ENCODE results near the gene TMEM62. TPM values are rescaled to one million over a fixed set of nuclear protein-coding genes. Genes with fewer than 3 reads are reported as not detected.
"Not testable (repeated sequence)": the region's sequence is repeated elsewhere in the genome, so short reads cannot be mapped to it uniquely, and the experiment has no call there.

The TMEM62 gene
- polyA plus RNA-seq, 1 donor from 2014 or later, result 18.0 TPM

DNA sequence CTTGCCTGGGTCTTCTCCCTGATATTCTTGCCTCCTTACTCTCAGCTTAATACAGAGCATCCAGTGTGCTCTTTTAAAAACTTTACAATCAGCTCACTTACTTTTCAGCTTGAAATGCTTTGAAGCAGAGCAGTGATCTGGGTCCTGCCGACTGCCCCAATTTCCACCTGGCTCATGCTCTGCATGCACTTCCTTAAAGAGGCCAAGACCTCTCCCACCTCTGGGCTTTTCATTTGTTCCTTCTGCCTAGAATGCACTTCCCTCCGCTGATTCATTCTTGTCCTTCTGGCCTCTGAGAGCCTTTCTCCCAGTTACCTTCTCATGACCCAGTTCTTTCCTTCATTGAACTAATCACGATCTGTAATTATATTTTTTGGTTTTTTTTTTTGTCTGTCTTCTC is 49.9 kb downstream of the TMEM62 start:
- peak overlapping the region in 1 of 3 donors; percentile 96 for H3K27ac Mint-ChIP-seq
- no peaks in the 10 kb centered on the region for H3K36me3 Mint-ChIP-seq
- no peaks in the 10 kb centered on the region for H3K27me3 Mint-ChIP-seq
- peaks cover 15 to 22% (median 16%) of the 10 kb centered on the region in 3 donors for H3K4me1 Mint-ChIP-seq
- no peaks in the 10 kb centered on the region for H3K9me3 Mint-ChIP-seq
- H3K4me3 Mint-ChIP-seq, result peak overlapping the region in 1 of 4 donors; percentile 97

DNA sequence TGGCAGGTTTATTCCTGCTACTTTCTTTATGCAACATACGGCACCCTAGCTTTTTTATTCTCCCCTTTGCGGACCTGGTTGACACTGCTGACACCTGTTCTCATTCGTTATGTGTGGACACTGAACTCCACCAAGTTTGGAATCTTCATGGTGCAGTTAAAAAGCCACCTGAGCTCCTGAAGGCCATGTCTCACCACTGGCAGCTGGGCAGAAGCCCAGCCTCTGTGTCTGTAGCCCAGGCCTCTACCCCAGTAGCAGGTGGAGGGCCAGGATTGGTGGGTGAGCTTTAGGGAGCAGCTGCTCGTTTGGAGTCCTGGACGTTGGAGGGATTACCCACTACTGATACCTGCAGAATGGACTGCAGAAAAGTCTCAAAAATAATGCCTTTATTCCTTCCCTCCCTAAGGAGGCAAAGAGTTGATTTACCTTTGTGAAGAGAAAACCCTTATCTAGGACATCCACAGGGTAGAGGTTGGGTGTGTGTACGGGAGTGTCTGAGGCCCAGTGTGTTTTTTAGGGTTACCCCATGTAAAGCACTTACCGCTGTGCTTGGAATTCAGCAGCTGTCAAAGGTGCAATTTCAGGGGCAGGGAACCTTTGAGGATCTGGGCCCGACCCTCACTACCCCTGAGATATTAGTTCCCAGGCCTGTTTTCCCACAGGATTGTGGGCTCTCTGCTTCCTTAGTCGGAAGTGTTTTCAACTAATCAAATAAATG is 51.2 kb downstream of the TMEM62 start:
- Mint-ChIP-seq H3K36me3 (peaks cover 2% of the 10 kb centered on the region), H3K4me3 (peak overlapping the region; percentile 96 to 98 (median 98)), H3K27ac (peak overlapping the region; percentile 96 to 99 (median 99)), H3K4me1 (peaks cover 21 to 27% (median 21%) of the 10 kb centered on the region in 3 donors), H3K27me3 (no peaks in the 10 kb centered on the region), H3K9me3 (no peaks in the 10 kb centered on the region)

DNA sequence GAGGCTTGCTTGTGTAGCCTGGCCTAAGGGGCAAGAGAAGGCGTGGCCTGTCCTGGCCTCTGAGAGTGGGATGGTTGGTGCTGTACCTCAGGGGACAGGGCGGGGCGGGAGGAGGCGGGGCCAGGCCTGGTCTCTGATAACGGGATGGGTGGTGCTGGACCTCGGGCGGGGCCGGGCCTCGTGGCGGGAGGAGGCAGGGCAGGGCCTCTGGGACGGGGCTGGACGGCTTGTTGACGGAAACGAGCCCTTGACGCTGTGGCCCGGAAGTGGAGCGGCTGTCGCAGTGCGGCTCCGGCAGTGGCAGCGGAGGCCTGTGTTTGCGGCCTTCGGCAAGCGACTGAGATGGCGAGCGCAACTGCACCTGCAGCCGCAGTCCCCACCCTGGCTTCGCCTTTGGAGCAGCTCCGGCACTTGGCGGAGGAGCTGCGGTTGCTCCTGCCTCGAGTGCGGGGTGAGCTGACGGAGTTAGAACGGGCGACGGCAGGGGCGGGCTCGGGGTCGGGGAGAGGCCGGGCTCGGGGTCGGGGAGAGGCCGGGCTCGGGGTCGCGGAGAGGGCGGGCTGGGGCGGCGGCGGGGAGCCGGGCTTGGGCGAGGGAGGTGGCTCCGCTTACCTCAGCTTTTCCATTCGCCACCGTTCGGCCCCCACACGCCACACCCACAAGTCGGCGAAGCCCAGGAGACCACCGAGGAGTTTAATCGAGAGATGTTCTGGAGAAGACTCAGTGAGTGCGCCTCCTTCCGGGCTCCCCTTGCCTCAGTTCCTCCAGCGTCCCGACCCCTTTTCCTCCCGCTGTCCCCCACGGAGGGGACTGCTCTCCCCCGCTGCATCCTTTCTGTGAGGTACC is 52.0 kb downstream of the TMEM62 start, which contains the start of gene CCNDBP1:
TSS of gene CCNDBP1 (plus strand) at position 247 of the 846 bp plus-strand sequence. CDS start at position 343, 96 bp downstream.
- Mint-ChIP-seq H3K27ac (peak within 1 kb of the TSS; percentile 96 to 99 (median 99)), H3K4me1 (peaks cover 22 to 28% (median 23%) of the 10 kb centered on the region in 3 donors), H3K36me3 (peaks cover 2% of the 10 kb centered on the region), H3K27me3 (no peaks in the 10 kb centered on the region), H3K4me3 (peak within 1 kb of the TSS; percentile 96 to 98 (median 98)), H3K9me3 (no peaks in the 10 kb centered on the region)

DNA sequence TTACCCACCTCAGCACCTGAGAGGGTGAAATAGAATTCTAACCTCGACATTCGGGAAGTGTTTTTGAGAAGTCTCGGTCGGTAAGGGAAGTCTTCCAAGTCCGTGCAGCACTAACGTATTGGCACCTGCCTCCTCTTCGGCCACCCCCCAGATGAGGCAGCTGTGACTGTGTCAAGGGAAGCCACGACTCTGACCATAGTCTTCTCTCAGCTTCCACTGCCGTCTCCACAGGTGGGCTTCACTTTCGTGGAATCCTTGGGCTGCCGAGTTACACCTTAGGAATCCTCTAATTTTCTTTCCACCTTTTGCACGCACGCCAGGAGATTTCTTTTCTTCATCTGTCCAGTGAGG is 52.6 kb downstream of the TMEM62 start:
- Mint-ChIP-seq H3K27ac (peak overlapping the region; percentile 96 to 99 (median 99)), H3K27me3 (no peaks in the 10 kb centered on the region), H3K36me3 (peaks cover 2% of the 10 kb centered on the region), H3K9me3 (no peaks in the 10 kb centered on the region), H3K4me1 (peaks cover 22 to 30% (median 23%) of the 10 kb centered on the region in 3 donors), H3K4me3 (peak overlapping the region; percentile 96 to 98 (median 98))

DNA sequence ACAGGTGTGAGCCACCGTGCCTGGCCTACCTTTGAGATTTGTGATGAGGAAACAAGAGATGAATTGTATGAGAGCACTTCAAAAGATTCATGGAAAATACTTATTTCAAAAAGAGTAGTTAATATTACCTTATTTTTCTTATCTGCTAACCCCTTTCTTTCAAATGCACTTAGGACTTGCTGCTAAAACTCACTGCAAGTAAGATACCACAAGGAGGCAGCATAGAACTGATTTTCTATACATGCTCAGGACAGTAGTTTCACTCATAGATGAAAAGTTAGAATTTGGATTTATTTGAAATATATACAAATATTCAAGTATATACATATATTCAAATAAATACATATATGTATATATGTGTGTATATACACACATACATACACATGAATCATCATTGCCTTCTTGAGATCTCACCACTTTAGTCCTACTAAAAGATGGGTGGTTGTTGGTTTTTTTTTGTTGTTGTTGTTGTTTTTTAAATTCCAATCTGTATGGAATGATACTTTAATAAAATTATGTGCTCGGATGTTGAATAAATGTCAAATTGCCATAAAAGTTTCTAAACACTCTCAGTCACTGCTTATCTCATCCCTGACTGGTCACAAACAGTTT is 54.3 kb downstream of the TMEM62 start:
- peaks cover 22 to 37% (median 23%) of the 10 kb centered on the region in 3 donors for H3K4me1 Mint-ChIP-seq
- H3K9me3 Mint-ChIP-seq, result no peaks in the 10 kb centered on the region
- H3K4me3 Mint-ChIP-seq, result peak overlapping the region; percentile 48 to 98 (median 86)
- no peaks in the 10 kb centered on the region for H3K27me3 Mint-ChIP-seq
- H3K27ac Mint-ChIP-seq, result peak overlapping the region in 2 of 3 donors; percentile 67 to 96
- peaks cover 3% of the 10 kb centered on the region for H3K36me3 Mint-ChIP-seq

DNA sequence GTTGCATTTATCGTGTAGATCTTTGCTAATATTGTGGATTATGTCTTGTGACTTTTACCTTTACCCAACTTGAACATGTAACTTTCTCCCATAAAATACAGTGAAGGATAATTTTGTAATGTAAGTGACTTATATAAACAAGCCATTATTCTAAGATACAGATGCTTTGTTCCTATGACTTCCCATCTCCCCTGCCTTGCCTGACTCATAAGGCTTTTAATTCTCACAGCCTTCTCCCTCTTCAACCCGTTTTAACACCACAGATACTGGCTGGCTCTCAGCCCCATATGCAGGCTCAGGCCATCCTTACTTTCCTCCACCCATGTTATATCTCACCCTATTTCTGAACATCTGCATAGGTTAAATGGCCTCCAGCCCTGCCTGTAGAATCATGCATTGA is 55.9 kb downstream of the TMEM62 start:
- H3K27me3 Mint-ChIP-seq, result no peaks in the 10 kb centered on the region
- H3K4me3 Mint-ChIP-seq, result peak overlapping the region in 2 of 4 donors; percentile 28 to 78
- H3K4me1 Mint-ChIP-seq, result peaks cover 20 to 40% (median 20%) of the 10 kb centered on the region in 3 donors
- no peaks in the 10 kb centered on the region for H3K9me3 Mint-ChIP-seq
- peaks cover 5% of the 10 kb centered on the region for H3K36me3 Mint-ChIP-seq
- H3K27ac Mint-ChIP-seq, result peak overlapping the region in 1 of 3 donors; percentile 7

DNA sequence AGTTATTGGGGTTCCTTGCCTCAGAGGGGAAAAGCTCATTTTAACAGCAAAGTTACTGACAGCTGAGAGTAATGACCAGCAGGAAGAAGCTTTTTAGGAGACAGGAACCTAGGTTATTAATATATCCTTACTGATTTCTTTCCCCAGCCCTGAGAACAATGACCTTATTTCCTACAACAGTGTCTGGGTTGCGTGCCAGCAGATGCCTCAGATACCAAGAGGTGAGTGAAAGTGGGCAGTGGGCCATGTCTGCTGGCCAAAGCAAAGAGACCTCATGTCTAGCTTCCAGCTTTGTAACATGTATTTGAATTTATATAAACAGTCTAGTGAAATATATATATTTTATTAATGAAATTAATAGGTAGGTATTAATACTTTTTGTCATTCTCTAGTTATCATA is 56.8 kb downstream of the TMEM62 start:
- H3K27me3 Mint-ChIP-seq, result no peaks in the 10 kb centered on the region
- H3K4me3 Mint-ChIP-seq, result no peak overlapping the region
- no peaks in the 10 kb centered on the region for H3K9me3 Mint-ChIP-seq
- peaks cover 5% of the 10 kb centered on the region for H3K36me3 Mint-ChIP-seq
- peak overlapping the region in 1 of 3 donors; percentile 16 for H3K27ac Mint-ChIP-seq
- peaks cover 18 to 40% (median 19%) of the 10 kb centered on the region in 3 donors for H3K4me1 Mint-ChIP-seq

DNA sequence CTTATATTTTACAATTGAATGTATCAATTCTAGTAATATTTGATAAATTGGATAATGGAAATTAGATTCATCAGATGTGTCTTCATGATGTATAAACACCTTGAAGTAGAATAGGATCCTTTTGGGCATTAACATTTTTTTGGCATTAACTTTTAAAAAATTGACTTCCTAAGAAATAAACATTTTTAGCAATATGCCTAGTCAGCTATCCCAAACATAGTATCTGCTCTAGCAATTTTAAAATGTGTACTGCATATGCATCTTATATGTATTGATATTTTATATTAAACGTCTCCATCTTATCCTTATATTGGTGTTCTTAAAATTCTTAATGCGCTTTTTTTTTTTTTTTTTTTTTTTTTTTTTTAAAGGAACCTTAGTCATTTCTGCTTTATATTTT is 60.3 kb downstream of the TMEM62 start:
- Mint-ChIP-seq H3K27me3 (no peaks in the 10 kb centered on the region), H3K36me3 (peaks cover 18% of the 10 kb centered on the region), H3K27ac (no peak overlapping the region), H3K9me3 (peaks cover 3 to 8% (median 5%) of the 10 kb centered on the region in 3 donors), H3K4me3 (no peak overlapping the region), H3K4me1 (peaks cover 10 to 22% (median 18%) of the 10 kb centered on the region in 3 donors)

DNA sequence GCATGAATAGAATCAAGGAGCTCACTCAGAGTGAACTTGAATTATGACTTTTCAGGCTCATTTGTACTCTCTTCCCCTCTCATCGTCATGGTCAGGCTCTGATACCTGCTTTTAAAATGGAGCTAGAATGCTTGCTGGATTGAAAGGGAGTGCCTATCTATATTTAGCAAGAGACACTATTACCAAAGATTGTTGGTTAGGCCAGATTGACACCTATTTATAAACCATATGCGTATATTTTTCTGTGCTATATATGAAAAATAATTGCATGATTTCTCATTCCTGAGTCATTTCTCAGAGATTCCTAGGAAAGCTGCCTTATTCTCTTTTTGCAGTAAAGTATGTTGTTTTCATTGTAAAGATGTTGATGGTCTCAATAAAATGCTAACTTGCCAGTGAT is 61.4 kb downstream of the TMEM62 start:
- no peaks in the 10 kb centered on the region for H3K27me3 Mint-ChIP-seq
- H3K36me3 Mint-ChIP-seq, result peaks cover 18% of the 10 kb centered on the region
- no peak overlapping the region for H3K4me3 Mint-ChIP-seq
- peak overlapping the region in 1 of 3 donors; percentile 16 for H3K27ac Mint-ChIP-seq
- H3K4me1 Mint-ChIP-seq, result peaks cover 3 to 16% (median 14%) of the 10 kb centered on the region in 3 donors
- peaks cover 5 to 8% (median 7%) of the 10 kb centered on the region in 3 donors for H3K9me3 Mint-ChIP-seq

DNA sequence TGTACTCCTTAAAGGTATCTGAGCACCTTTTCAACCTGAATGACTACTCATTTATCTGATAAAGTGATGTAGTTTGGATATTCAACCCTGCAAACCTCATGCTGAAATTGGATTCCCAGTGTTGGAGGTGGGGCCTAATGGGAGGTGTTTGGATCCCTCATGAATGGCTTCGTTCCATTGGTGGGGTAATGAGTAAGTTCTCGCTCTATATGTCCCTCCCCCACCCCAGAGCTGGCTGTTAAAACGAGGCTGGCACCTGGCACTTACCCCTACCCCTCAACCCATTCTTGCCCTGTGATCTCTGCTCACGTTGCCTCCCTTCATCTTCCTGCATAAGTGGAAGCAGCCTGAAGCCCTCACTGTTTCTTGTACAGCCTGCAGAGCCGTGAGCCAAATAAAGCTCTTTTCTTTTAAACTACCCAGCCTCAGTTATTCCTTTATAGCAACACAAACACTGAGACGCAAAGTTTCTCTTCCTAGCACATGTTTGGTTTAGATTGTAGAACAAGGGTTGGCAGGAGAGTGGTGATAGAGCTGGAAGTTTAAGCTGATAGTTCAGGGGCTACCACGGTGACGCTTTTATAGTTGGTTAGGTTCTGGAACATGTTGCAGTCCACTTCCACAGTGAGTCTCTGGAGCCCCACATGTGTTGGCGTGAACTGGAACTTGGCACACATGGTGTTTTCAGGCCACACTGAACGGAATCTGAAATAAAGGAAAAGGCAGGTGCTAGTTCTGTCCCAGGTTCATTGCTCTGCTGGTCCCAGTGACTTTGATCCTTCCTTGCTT is 63.6 kb downstream of the TMEM62 start:
- peaks cover 3 to 15% (median 10%) of the 10 kb centered on the region in 3 donors for H3K4me1 Mint-ChIP-seq
- H3K4me3 Mint-ChIP-seq, result peak overlapping the region in 1 of 4 donors; percentile 55
- H3K36me3 Mint-ChIP-seq, result peaks cover 18% of the 10 kb centered on the region
- H3K27me3 Mint-ChIP-seq, result no peaks in the 10 kb centered on the region
- H3K9me3 Mint-ChIP-seq, result peaks cover 5 to 8% (median 7%) of the 10 kb centered on the region in 3 donors
- no peak overlapping the region for H3K27ac Mint-ChIP-seq

DNA sequence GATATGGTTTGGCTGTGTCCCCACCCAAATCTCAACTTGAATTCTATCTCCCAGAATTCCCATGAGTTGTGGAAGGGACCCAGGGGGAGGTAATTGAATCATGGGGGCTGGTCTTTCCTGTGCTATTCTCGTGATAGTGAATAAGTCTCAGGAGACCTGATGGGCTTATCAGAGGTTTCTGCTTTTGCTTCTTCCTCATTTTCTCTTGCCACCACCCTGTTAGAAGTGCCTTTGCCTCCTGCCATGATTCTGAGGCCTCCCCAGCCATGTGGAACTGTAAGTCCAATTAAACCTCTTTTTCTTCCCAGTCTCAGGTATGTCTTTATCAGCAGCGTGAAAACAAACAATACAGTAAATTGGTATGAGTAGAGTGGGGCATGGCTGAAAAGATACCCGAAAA is 64.4 kb downstream of the TMEM62 start:
- Mint-ChIP-seq H3K36me3 (peaks cover 16% of the 10 kb centered on the region), H3K4me3 (peak overlapping the region in 1 of 4 donors; percentile 33), H3K4me1 (peaks cover 5 to 15% (median 6%) of the 10 kb centered on the region in 3 donors), H3K27ac (peak overlapping the region in 2 of 3 donors; percentile 20 to 77)
- H3K27me3 Mint-ChIP-seq, H3K9me3 Mint-ChIP-seq: not testable (repeated sequence)

DNA sequence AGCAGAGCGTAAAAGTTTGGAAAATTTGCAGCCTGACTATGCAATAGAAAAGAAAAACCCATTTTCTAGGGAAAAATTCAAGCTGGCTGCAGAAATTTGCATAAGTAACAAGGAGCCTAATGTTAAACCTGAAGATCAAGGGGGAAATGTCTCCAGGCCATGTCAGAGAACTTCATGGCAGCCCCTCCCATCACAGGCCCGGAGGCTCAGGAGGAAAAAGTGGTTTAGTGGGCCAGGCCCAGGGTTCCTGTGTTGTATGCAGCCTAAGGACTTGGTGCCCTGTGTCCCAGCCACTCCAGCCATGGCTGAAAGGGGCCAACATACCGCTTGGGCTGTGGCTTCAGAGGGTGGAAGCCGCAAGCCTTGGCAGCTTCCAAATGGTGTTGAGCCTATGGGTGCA is 65.2 kb downstream of the TMEM62 start:
- H3K27ac Mint-ChIP-seq, H3K4me3 Mint-ChIP-seq, H3K9me3 Mint-ChIP-seq, H3K27me3 Mint-ChIP-seq: not testable (repeated sequence)
- H3K36me3 Mint-ChIP-seq, result peaks cover 15% of the 10 kb centered on the region
- H3K4me1 Mint-ChIP-seq, result peaks cover 5 to 15% (median 5%) of the 10 kb centered on the region in 3 donors

DNA sequence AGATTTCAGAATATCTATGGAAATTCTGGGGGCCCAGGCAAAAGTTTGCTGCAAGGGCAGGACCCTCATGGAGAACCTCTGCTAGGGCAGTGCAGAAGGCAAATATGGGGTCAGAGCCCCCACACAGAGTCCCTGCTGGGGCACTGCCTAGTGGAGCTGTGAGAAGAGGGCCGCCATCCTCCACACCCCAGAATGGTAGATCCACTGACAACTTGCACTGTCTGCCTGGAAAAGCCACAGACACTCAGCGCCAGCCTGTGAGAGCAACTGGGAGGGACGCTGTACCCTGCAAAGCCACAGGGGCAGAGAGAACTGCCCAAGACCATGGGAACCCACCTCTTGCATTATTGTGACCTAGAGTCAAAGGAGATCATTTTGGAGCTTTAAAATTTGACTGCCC is 65.6 kb downstream of the TMEM62 start:
- peaks cover 15% of the 10 kb centered on the region for H3K36me3 Mint-ChIP-seq
- no peaks in the 10 kb centered on the region for H3K27me3 Mint-ChIP-seq
- no peak overlapping the region for H3K4me3 Mint-ChIP-seq
- no peak overlapping the region for H3K27ac Mint-ChIP-seq
- H3K9me3 Mint-ChIP-seq, result peaks cover 5 to 8% (median 7%) of the 10 kb centered on the region in 3 donors
- peaks cover 5 to 15% (median 6%) of the 10 kb centered on the region in 3 donors for H3K4me1 Mint-ChIP-seq

DNA sequence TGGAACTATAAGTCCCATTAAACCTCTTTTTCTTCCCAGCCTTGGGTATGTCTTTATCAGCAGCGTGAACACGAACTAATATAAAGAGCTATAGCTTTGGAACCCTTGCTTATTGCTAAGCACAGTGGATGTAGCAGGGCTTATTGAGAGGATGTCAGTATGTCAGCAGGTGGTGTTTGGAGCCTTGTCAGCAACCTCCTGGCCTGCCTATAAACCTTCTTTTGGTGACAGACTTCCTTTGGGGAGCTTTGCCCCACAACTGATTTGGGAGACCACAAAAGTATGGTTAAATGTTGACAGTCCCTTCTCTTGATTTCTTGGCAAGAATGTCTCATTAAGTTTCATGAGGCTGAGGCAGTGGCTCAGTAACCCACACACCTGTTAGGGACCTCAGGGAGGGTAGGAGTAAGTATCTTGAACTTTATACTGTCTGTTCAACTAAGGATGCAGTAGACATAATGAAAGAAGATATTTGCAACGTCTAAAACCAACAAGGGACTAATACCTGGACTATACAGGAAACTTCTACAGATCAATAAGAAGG is 66.6 kb downstream of the TMEM62 start:
- H3K27ac Mint-ChIP-seq, result no peak overlapping the region
- H3K36me3 Mint-ChIP-seq, result peaks cover 15% of the 10 kb centered on the region
- peaks cover 10 to 18% (median 12%) of the 10 kb centered on the region in 3 donors for H3K4me1 Mint-ChIP-seq
- H3K27me3 Mint-ChIP-seq, result no peaks in the 10 kb centered on the region
- no peak overlapping the region for H3K4me3 Mint-ChIP-seq
- H3K9me3 Mint-ChIP-seq, result peaks cover 5 to 8% (median 7%) of the 10 kb centered on the region in 3 donors

Data from IgD-negative memory B cell (primary cell).